Caco-2 (cell line): ENCODE data around the gene ZSCAN20. TPM values are rescaled to one million over a fixed set of nuclear protein-coding genes. Genes with fewer than 3 reads are reported as not detected.
A peak's percentile ranks its signal among the peaks of the same experiment; 100 is the strongest.

ENCODE experiments used
- BruUV-seq: library from RNA; stranded (reverse); fragments of 400-500 nt; replicated peaks from 2 replicates; lab custom pipeline; 2021; lab: Mats Ljungman, UMichigan
- CTCF ChIA-PET: fragments of 300-600 bp; sonication (Branson Sonifier 250); formaldehyde crosslinking; loops from one replicate; lab custom pipeline; 2022; ENCODE audit warnings: antibody characterized with exemption; lab: Charles Lee
- POLR2A ChIA-PET: fragments of 300-600 bp; sonication (Branson Sonifier 250); formaldehyde crosslinking; loops from one replicate; lab custom pipeline; 2022; ENCODE audit warnings: antibody characterized with exemption; lab: Charles Lee
- DNase-seq, 2 experiments: peaks; one replicate each; pipeline versions ENCODE4 v3.0.0 to v3.0.0-alpha.2; 2020 to 2022
- H3K27me3 ChIP-seq: replicated peaks from 2 replicates; pipeline ENCODE4 v1.6.0; 2011; ENCODE audit warnings: low read length; ENCODE audit not compliant: control insufficient read depth, insufficient read depth
- H3K36me3 ChIP-seq: 2 replicates; pipeline ENCODE4 v1.5.1; 2011; ENCODE audit warnings: low read length; ENCODE audit not compliant: control insufficient read depth, insufficient read depth
- H3K4me1 ChIP-seq: fragments of 250-450 bp; sonication (Bioruptor Pico); 2 replicates; pipeline ENCODE4 v1.5.1; 2020; ENCODE audit warnings: mild to moderate bottlenecking
- H3K4me3 ChIP-seq: 2 replicates; pipeline ENCODE4 v1.5.1; 2011; ENCODE audit warnings: low read depth, mild to moderate bottlenecking, control low read depth, low read length
- H3K9me3 ChIP-seq: fragments of 250-450 bp; sonication (Bioruptor Pico); 2 replicates; pipeline ENCODE4 v1.5.1; 2020; ENCODE audit warnings: mild to moderate bottlenecking, moderate library complexity
- H3K27ac Mint-ChIP-seq: one replicate; pipeline ENCODE4 v1.8.0; 2022; ENCODE audit warnings: mixed read lengths; ENCODE audit not compliant: unreplicated experiment
- H3K27me3 Mint-ChIP-seq: one replicate; pipeline ENCODE4 v1.8.0; 2022; ENCODE audit warnings: mixed read lengths; ENCODE audit not compliant: insufficient read depth, unreplicated experiment
- H3K36me3 Mint-ChIP-seq: one replicate; pipeline ENCODE4 v1.8.0; 2022; ENCODE audit warnings: mild to moderate bottlenecking, mixed read lengths; ENCODE audit not compliant: insufficient read depth, unreplicated experiment
- H3K4me1 Mint-ChIP-seq: one replicate; pipeline ENCODE4 v1.8.0; 2022; ENCODE audit warnings: low read depth, mixed read lengths; ENCODE audit not compliant: unreplicated experiment
- H3K4me3 Mint-ChIP-seq: one replicate; pipeline ENCODE4 v1.8.0; 2022; ENCODE audit warnings: mild to moderate bottlenecking, moderate library complexity, mixed read lengths; ENCODE audit not compliant: unreplicated experiment
- H3K9me3 Mint-ChIP-seq: one replicate; pipeline ENCODE4 v1.8.0; 2022; ENCODE audit warnings: mixed read lengths; ENCODE audit not compliant: unreplicated experiment
- intact Hi-C: fragments of 100-400 bp; cut with micrococcal nuclease; formaldehyde crosslinking; loops from one replicate; pipeline ENCODE4 v1.10.0; 2022; ENCODE audit not compliant: unreplicated experiment
- total RNA-seq: library from RNA; stranded (reverse); gene quantifications from 2 replicates; pipeline ENCODE4 v1.2.3, GENCODE V29; 2022
- TF ChIP-seq, protein P1 (sequence below), 2 experiments: fragments of 200-600 bp in 1 of 2; IDR thresholded peaks; 1 replicate in 1 of 2; 2 replicates in 1 of 2; pipeline versions ENCODE4 v1.5.1 to v1.8.0; 2011 to 2022; ENCODE audit warnings: antibody characterized with exemption in 1 of 2, control low read depth in 1 of 2, inconsistent platforms in 1 of 2, low read depth in 1 of 2, low read length in 1 of 2, mild to moderate bottlenecking in 1 of 2, moderate library complexity in 1 of 2; ENCODE audit not compliant: insufficient read depth in 1 of 2, severe bottlenecking in 1 of 2, unreplicated experiment in 1 of 2

Gene ZSCAN20
- total RNA-seq, 1 experiment from 2014 or later: 3.0 TPM

DNA sequence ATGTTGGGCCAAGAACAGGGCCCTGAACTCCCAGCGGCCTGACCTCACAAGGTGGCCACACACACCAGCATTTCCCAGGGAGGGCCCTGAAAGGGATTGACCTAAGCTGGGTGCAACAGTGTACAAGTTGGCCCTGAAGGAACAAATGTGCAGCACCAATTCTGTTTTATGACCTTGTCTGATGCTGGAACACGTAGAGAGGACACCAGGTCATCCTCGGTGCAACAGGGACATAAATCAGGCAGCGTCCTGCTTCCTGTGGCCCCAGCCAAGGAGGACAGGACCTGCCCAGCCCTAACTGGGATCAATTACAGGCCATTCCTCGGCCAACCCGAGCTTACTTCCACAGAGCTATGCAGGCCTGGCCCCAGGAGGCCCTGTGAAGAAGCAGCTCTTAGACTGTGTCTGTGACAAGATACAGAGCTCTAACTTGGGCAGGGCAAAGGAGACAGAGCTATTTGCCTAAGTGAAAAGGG, 28.7 kb upstream of the ZSCAN20 start:
- H3K9me3 Mint-ChIP-seq: no peaks in the 10 kb centered on the region
- intact Hi-C loops: no loop called here
- no peaks in the 10 kb centered on the region for H3K27me3 ChIP-seq
- DNase-seq: peak in 1 of 2 experiments; percentile 45
- peaks cover 8% of the 10 kb centered on the region for H3K27me3 Mint-ChIP-seq
- no peak overlapping the region for H3K4me3 ChIP-seq
- peaks cover 3% of the 10 kb centered on the region; the same call in 1 of the 2 replicates for H3K9me3 ChIP-seq
- H3K36me3 ChIP-seq: no peaks in the 10 kb centered on the region
- CTCF ChIA-PET: interaction anchor here (0.5 kb wide), 1 partner anchor 18 kb away, joined by 4 read pairs; no protein-coding TSS in a partner anchor
- no peak overlapping the region for H3K4me3 Mint-ChIP-seq
- TF ChIP-seq, protein P1, sequence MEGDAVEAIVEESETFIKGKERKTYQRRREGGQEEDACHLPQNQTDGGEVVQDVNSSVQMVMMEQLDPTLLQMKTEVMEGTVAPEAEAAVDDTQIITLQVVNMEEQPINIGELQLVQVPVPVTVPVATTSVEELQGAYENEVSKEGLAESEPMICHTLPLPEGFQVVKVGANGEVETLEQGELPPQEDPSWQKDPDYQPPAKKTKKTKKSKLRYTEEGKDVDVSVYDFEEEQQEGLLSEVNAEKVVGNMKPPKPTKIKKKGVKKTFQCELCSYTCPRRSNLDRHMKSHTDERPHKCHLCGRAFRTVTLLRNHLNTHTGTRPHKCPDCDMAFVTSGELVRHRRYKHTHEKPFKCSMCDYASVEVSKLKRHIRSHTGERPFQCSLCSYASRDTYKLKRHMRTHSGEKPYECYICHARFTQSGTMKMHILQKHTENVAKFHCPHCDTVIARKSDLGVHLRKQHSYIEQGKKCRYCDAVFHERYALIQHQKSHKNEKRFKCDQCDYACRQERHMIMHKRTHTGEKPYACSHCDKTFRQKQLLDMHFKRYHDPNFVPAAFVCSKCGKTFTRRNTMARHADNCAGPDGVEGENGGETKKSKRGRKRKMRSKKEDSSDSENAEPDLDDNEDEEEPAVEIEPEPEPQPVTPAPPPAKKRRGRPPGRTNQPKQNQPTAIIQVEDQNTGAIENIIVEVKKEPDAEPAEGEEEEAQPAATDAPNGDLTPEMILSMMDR (IDR thresholded peaks at IDR 0.05; ENCODE audit: insufficient read depth in 1 of 2, low read depth in 1 of 2, low read length in 1 of 2, severe bottlenecking in 1 of 2, unreplicated experiment in 1 of 2): no peak
- no peaks in the 10 kb centered on the region for H3K4me1 Mint-ChIP-seq
- no peak overlapping the region for H3K27ac Mint-ChIP-seq
- POLR2A ChIA-PET: no interaction called here
- BruUV-seq: no TSS peak
- H3K36me3 Mint-ChIP-seq: no peaks in the 10 kb centered on the region
- H3K4me1 ChIP-seq: no peaks in the 10 kb centered on the region

GRCh38 chr1:33445108-33445507, 27.3 kb upstream of the ZSCAN20 start:
- Histone ChIP-seq H3K27me3 (no peaks in the 10 kb centered on the region), H3K4me1 (no peaks in the 10 kb centered on the region), H3K9me3 (peaks cover 3% of the 10 kb centered on the region; the same call in 1 of the 2 replicates), H3K36me3 (no peaks in the 10 kb centered on the region), H3K4me3 (no peak overlapping the region)
- no peak overlapping the region for H3K27ac Mint-ChIP-seq
- H3K4me3 Mint-ChIP-seq: no peak overlapping the region
- H3K9me3 Mint-ChIP-seq: no peaks in the 10 kb centered on the region
- DNase-seq: no peak
- no peaks in the 10 kb centered on the region for H3K36me3 Mint-ChIP-seq
- no peaks in the 10 kb centered on the region for H3K4me1 Mint-ChIP-seq
- peaks cover 8% of the 10 kb centered on the region for H3K27me3 Mint-ChIP-seq
- intact Hi-C loops: no loop called here
- BruUV-seq: no TSS peak
- ChIA-PET POLR2A (no interaction called here), CTCF (interaction anchor here (0.5 kb wide), 1 partner anchor 345 kb away, joined by 3 read pairs; no protein-coding TSS in a partner anchor)
- TF ChIP-seq, protein P1 (IDR thresholded peaks at IDR 0.05; ENCODE audit: insufficient read depth in 1 of 2, low read depth in 1 of 2, low read length in 1 of 2, severe bottlenecking in 1 of 2, unreplicated experiment in 1 of 2): no peak

- DNase-seq: no peak
- Mint-ChIP-seq H3K36me3 (no peaks in the 10 kb centered on the region), H3K9me3 (no peaks in the 10 kb centered on the region), H3K27ac (no peak overlapping the region), H3K4me1 (no peaks in the 10 kb centered on the region), H3K27me3 (peaks cover 8% of the 10 kb centered on the region), H3K4me3 (no peak overlapping the region)
- ChIA-PET POLR2A (no interaction called here), CTCF (no interaction called here)
- TF ChIP-seq, protein P1 (IDR thresholded peaks at IDR 0.05; ENCODE audit: insufficient read depth in 1 of 2, low read depth in 1 of 2, low read length in 1 of 2, severe bottlenecking in 1 of 2, unreplicated experiment in 1 of 2): no peak
- H3K4me3 ChIP-seq: no peak overlapping the region
- BruUV-seq: no TSS peak
- no peaks in the 10 kb centered on the region for H3K27me3 ChIP-seq
- no peaks in the 10 kb centered on the region for H3K9me3 ChIP-seq
- H3K4me1 ChIP-seq: no peaks in the 10 kb centered on the region
- no peaks in the 10 kb centered on the region for H3K36me3 ChIP-seq
- intact Hi-C loops: no loop called here
Measured at GRCh38 chr1:33446590-33446989, 25.9 kb upstream of the ZSCAN20 start.
